IMR-90 (cell line): ENCODE results near the gene LRRC42. TPM values are rescaled to one million over a fixed set of nuclear protein-coding genes. Genes with fewer than 3 reads are reported as not detected.

Source experiments
- ATAC-seq: fragments of 200-7000 bp; cut with Tn5 transposase; 2 replicates; pipeline ENCODE4 v1.9.1; 2020; ENCODE audit warnings: low read depth, mild to moderate bottlenecking, moderate library complexity
- BruUV-seq: library from RNA; stranded (reverse); fragments of 400-500 nt; replicated peaks from 2 replicates; lab custom pipeline; 2021; lab: Mats Ljungman, UMichigan
- CTCF ChIA-PET: fragments of 300-600 bp; formaldehyde crosslinking; extraction: SDS; loops from one replicate; lab custom pipeline; 2021; ENCODE audit warnings: antibody characterized with exemption; lab: Yijun Ruan, JAX
- POLR2A ChIA-PET: fragments of 300-600 bp; sonication (Branson Sonifier 250); formaldehyde crosslinking; loops from one replicate; lab custom pipeline; 2022; ENCODE audit warnings: antibody characterized with exemption; ENCODE audit not compliant: unreplicated experiment; lab: Charles Lee
- DNase-seq: peaks from one replicate; pipeline ENCODE4 v3.0.0; 2013
- H2AFZ ChIP-seq: replicated peaks from 2 replicates; pipeline ENCODE3; 2013; ENCODE audit warnings: low read length, mild to moderate bottlenecking; ENCODE audit not compliant: poor library complexity
- H2AK5ac ChIP-seq: 2 replicates; pipeline ENCODE4 v1.6.1; 2013; ENCODE audit warnings: low read depth, low read length, inconsistent platforms
- H2AK9ac ChIP-seq: replicated peaks from 2 replicates; pipeline ENCODE3; 2013; ENCODE audit warnings: mild to moderate bottlenecking, low read depth, low read length, moderate library complexity; ENCODE audit not compliant: poor library complexity
- H2BK120ac ChIP-seq: 2 replicates; pipeline ENCODE4 v1.6.1; 2013; ENCODE audit warnings: low read depth, low read length, inconsistent platforms
- H2BK15ac ChIP-seq: 3 replicates; pipeline ENCODE4 v1.6.1; 2013; ENCODE audit warnings: low read depth, low read length, inconsistent platforms
- H2BK20ac ChIP-seq: 2 replicates; pipeline ENCODE4 v1.6.1; 2013; ENCODE audit warnings: low read depth, mild to moderate bottlenecking, inconsistent platforms, low read length, moderate library complexity
- H2BK5ac ChIP-seq: 2 replicates; pipeline ENCODE4 v1.6.1; 2013; ENCODE audit warnings: mild to moderate bottlenecking, low read depth, low read length, inconsistent platforms; ENCODE audit not compliant: poor library complexity, severe bottlenecking
- H3K14ac ChIP-seq: replicated peaks from 2 replicates; pipeline ENCODE4 v1.6.1; 2013; ENCODE audit warnings: low read depth, low read length, inconsistent platforms
- H3K18ac ChIP-seq: 2 replicates; pipeline ENCODE4 v1.6.1; 2013; ENCODE audit warnings: low read depth, low read length, control low read depth
- H3K23ac ChIP-seq: 2 replicates; pipeline ENCODE4 v1.6.1; 2013; ENCODE audit warnings: low read depth, low read length, inconsistent platforms
- H3K27ac ChIP-seq: 2 replicates; pipeline ENCODE4 v1.5.1; 2013; ENCODE audit warnings: mild to moderate bottlenecking, control low read depth, low read length; ENCODE audit not compliant: insufficient read depth
- H3K27me3 ChIP-seq: 2 replicates; pipeline ENCODE4 v1.6.1; 2013; ENCODE audit warnings: low read length; ENCODE audit not compliant: control insufficient read depth, insufficient read depth
- H3K36me3 ChIP-seq: 2 replicates; pipeline ENCODE4 v1.6.1; 2013; ENCODE audit warnings: low read length, mixed read lengths; ENCODE audit not compliant: control insufficient read depth, insufficient read depth
- H3K4ac ChIP-seq: 2 replicates; pipeline ENCODE4 v1.6.1; 2013; ENCODE audit warnings: low read depth, low read length, inconsistent platforms
- H3K4me1 ChIP-seq: 2 replicates; pipeline ENCODE4 v1.6.1; 2013; ENCODE audit warnings: low read length, mixed read lengths; ENCODE audit not compliant: control insufficient read depth, insufficient read depth
- H3K4me2 ChIP-seq: 2 replicates; pipeline ENCODE4 v1.6.1; 2013; ENCODE audit warnings: low read depth, mild to moderate bottlenecking, control low read depth, low read length, moderate library complexity
- H3K4me3 ChIP-seq: 2 replicates; pipeline ENCODE4 v1.5.1; 2013; ENCODE audit warnings: low read depth, mild to moderate bottlenecking, control low read depth, low read length, moderate library complexity; ENCODE audit not compliant: insufficient read depth
- H3K56ac ChIP-seq: 2 replicates; pipeline ENCODE4 v1.6.1; 2013; ENCODE audit warnings: low read length, inconsistent platforms; ENCODE audit not compliant: insufficient read depth; ENCODE audit errors: extremely low read depth
- H3K79me1 ChIP-seq, 2 experiments: 2 replicates each; pipeline ENCODE4 v1.6.1; 2013; ENCODE audit warnings: low read length in 2 of 2, inconsistent platforms in 1 of 2, low read depth in 1 of 2
- H3K9ac ChIP-seq: 2 replicates; pipeline ENCODE4 v1.6.1; 2013; ENCODE audit warnings: low read depth, low read length, control low read depth
- H3K9me1 ChIP-seq: 2 replicates; pipeline ENCODE4 v1.6.1; 2013; ENCODE audit warnings: low read length, inconsistent platforms; ENCODE audit not compliant: insufficient read depth
- H3K9me3 ChIP-seq: 2 replicates; pipeline ENCODE4 v1.6.1; 2013; ENCODE audit warnings: low read length; ENCODE audit not compliant: control insufficient read depth, insufficient read depth
- H4K20me1 ChIP-seq: 2 replicates; pipeline ENCODE4 v1.6.1; 2013; ENCODE audit warnings: low read length, inconsistent platforms; ENCODE audit not compliant: insufficient read depth
- H4K5ac ChIP-seq: 2 replicates; pipeline ENCODE4 v1.6.1; 2013; ENCODE audit warnings: mild to moderate bottlenecking, low read depth, low read length, control low read depth
- H4K8ac ChIP-seq, 2 experiments: 2 replicates each; pipeline ENCODE4 v1.6.1; 2013; ENCODE audit warnings: low read depth in 2 of 2, low read length in 2 of 2, control low read depth in 1 of 2, inconsistent platforms in 1 of 2
- H4K91ac ChIP-seq: 2 replicates; pipeline ENCODE4 v1.6.1; 2013; ENCODE audit warnings: low read depth, low read length, inconsistent platforms; ENCODE audit not compliant: insufficient read depth
- BHLHE40 ChIP-seq: fragments of 150-350 bp; IDR thresholded peaks from 2 replicates; pipeline ENCODE4 v1.6.1; 2016; ENCODE audit warnings: mild to moderate bottlenecking, low read depth, low read length
- CHD1 ChIP-seq: IDR thresholded peaks from 2 replicates; pipeline ENCODE4 v1.6.1; 2012; ENCODE audit warnings: low read depth, low read length, improper control_type of control experiment
- CTCF ChIP-seq: conservative IDR thresholded peaks from 2 replicates; pipeline ENCODE4 v1.5.1; 2012; ENCODE audit warnings: mild to moderate bottlenecking, low read depth, low read length, improper control_type of control experiment
- FOS ChIP-seq: fragments of 150-350 bp; IDR thresholded peaks from 2 replicates; pipeline ENCODE4 v1.6.1; 2016; ENCODE audit warnings: low read depth, low read length
- MAZ ChIP-seq: IDR thresholded peaks from 2 replicates; pipeline ENCODE4 v1.6.1; 2012; ENCODE audit warnings: low read depth, mild to moderate bottlenecking, low read length, improper control_type of control experiment, moderate library complexity, borderline replicate concordance
- MXI1 ChIP-seq: IDR thresholded peaks from 2 replicates; pipeline ENCODE4 v1.6.1; 2012; ENCODE audit warnings: low read depth, mild to moderate bottlenecking, low read length, moderate library complexity, borderline replicate concordance
- POLR2A ChIP-seq: IDR thresholded peaks from 2 replicates; pipeline ENCODE4 v1.6.1; 2012; ENCODE audit warnings: mild to moderate bottlenecking, low read depth, low read length
- RCOR1 ChIP-seq: IDR thresholded peaks from 2 replicates; pipeline ENCODE4 v1.6.1; 2012; ENCODE audit warnings: mild to moderate bottlenecking, low read length, improper control_type of control experiment; ENCODE audit not compliant: insufficient replicate concordance
- RFX5 ChIP-seq: IDR thresholded peaks from 2 replicates; pipeline ENCODE4 v1.8.0; 2012; ENCODE audit warnings: low read depth, mild to moderate bottlenecking, low read length, moderate library complexity
- SMC3 ChIP-seq: fragments of 150-350 bp; IDR thresholded peaks from 2 replicates; pipeline ENCODE4 v1.6.1; 2016; ENCODE audit warnings: low read depth, mild to moderate bottlenecking, antibody characterized with exemption, low read length, moderate library complexity
- WGBS, 2 experiments: methylation state at CpG; one replicate each; pipeline versions ENCODE4 v1.1.5 to v1.1.7; 2013; ENCODE audit warnings: missing lambda C conversion rate in 2 of 2; ENCODE audit not compliant: insufficient read length in 1 of 2; ENCODE audit errors: extremely low coverage in 2 of 2; 5-methylcytosine and 5-hydroxymethylcytosine counted together
- dilution Hi-C: fragments of 300-500 bp; cut with HindIII; formaldehyde crosslinking; loops from one replicate; pipeline ENCODE4 v1.14.3; 2018; ENCODE audit warnings: low sequenced_read_pairs; ENCODE audit not compliant: unreplicated experiment
- in situ Hi-C: fragments of 300-500 bp; cut with MboI; formaldehyde crosslinking; loops from 3 replicates; pipeline ENCODE4 v1.14.3; 2019; ENCODE audit warnings: low sequenced_read_pairs, inconsistent platforms, mixed read lengths
- intact Hi-C: fragments of 100-400 bp; cut with micrococcal nuclease; formaldehyde crosslinking; loops from 2 replicates; pipeline ENCODE4 v1.10.0; 2022
- polyA plus RNA-seq, 3 experiments: library from polyadenylated mRNA; depleted of rRNA; stranded (reverse); fragments of >200 nt; gene quantifications; 2 replicates each; pipeline ENCODE4 v1.2.3, GENCODE V29; 2012; ENCODE audit warnings: low replicate concordance in 1 of 3
- total RNA-seq: library from RNA; depleted of rRNA; stranded (reverse); fragments of >200 nt; gene quantifications from 2 replicates; pipeline ENCODE4 v1.2.3, GENCODE V29; 2012

Gene LRRC42
- total and polyA plus RNA-seq, 2 of the 4 experiments (the other 2 are of a cell fraction) = 39.9 to 47.5 TPM

- in situ Hi-C loops (loop anchor here (5.0 kb wide), 1 partner anchor 63 kb away; no protein-coding TSS in a partner anchor), intact Hi-C loops (loop anchor here (2.0 to 5.0 kb wide), 3 partner anchors 57 to 458 kb away; partner anchors contain the start of gene YIPF1)
Measured at GRCh38 chr1:53945433-53946251, 508 bp upstream of the LRRC42 start, which contains the start of gene IFT25. TSS of gene IFT25 (minus strand) at chr1:53945699. CDS start at chr1:53940082, 5,617 bp downstream.

More at GRCh38 chr1:53945433-53946251, 508 bp upstream of the LRRC42 start, which contains the start of gene IFT25:
- peak within 1 kb of the TSS; percentile 85 for H2AK5ac ChIP-seq
- H3K23ac ChIP-seq = peak within 1 kb of the TSS; percentile 93
- peak within 1 kb of the TSS; percentile 98 for H3K27ac ChIP-seq
- peak within 1 kb of the TSS; percentile 100 for H3K4me3 ChIP-seq
- dilution Hi-C loops = no loop called here
- peaks cover 45 to 69% of the 10 kb centered on the region in 2 experiments for H3K79me1 ChIP-seq
- H4K91ac ChIP-seq = peak within 1 kb of the TSS; percentile 80
- ATAC-seq (peak; percentile 89), DNase-seq (peak; percentile 93)
- no peaks in the 10 kb centered on the region for H3K27me3 ChIP-seq
- H3K9ac ChIP-seq = peak within 1 kb of the TSS; percentile 97
- H4K5ac ChIP-seq = peak within 1 kb of the TSS; percentile 96
- no peaks in the 10 kb centered on the region for H3K36me3 ChIP-seq
- H3K4me1 ChIP-seq = peaks cover 10% of the 10 kb centered on the region
- peak within 1 kb of the TSS; percentile 98 for H2AFZ ChIP-seq
- ChIA-PET POLR2A (interaction anchor here (0.6 to 1.2 kb wide), 4 partner anchors 22 to 429 kb away, joined by 3 to 9 read pairs (median 4); partner anchors contain the start of genes TCEANC2, TMEM59 and YIPF1), CTCF (interaction anchor here (0.6 to 2.3 kb wide), 5 partner anchors 11 to 76 kb away, joined by 3 to 7 read pairs (median 3); no protein-coding TSS in a partner anchor)
- peak within 1 kb of the TSS; percentile 99 for H3K4me2 ChIP-seq
- H3K4ac ChIP-seq = peak within 1 kb of the TSS; percentile 92
- peak within 1 kb of the TSS; percentile 97 for H3K14ac ChIP-seq
- no peak for TF ChIP-seq BHLHE40
- no peak for TF ChIP-seq CHD1
- no peak for TF ChIP-seq FOS
- no peak for TF ChIP-seq RFX5
- TF ChIP-seq MXI1 = peak; percentile 64; the same call in 1 of the 2 replicates
- TF ChIP-seq MAZ = peak; percentile 21; the same call in 1 of the 2 replicates
- TF ChIP-seq SMC3 = no peak
- peak; percentile 47 for TF ChIP-seq POLR2A
- no peak for TF ChIP-seq CTCF
- TF ChIP-seq RCOR1 = no peak
- peak within 1 kb of the TSS; percentile 91 for H3K18ac ChIP-seq
- H2BK20ac ChIP-seq = no peak within 1 kb of the TSS; the same call in 1 of the 2 replicates
- peak within 1 kb of the TSS; percentile 48; the same call in 1 of the 3 replicates for H2BK15ac ChIP-seq
- peaks cover 11% of the 10 kb centered on the region for H3K9me1 ChIP-seq
- H3K56ac ChIP-seq = peak within 1 kb of the TSS; percentile 55
- no TSS peak for BruUV-seq
- H2BK120ac ChIP-seq = peak within 1 kb of the TSS; percentile 72; the same call in 1 of the 2 replicates
- WGBS, 2 experiments = 2% methylated on average over 36 of the region's 90 CpGs; no CpG with 5 or more reads in 1 of the 2 experiments
- no peaks in the 10 kb centered on the region for H3K9me3 ChIP-seq
- peaks cover 29% of the 10 kb centered on the region; the same call in 1 of the 2 replicates for H4K20me1 ChIP-seq
- H2AK9ac ChIP-seq = peak within 1 kb of the TSS; percentile 96
- peak within 1 kb of the TSS; percentile 96 for H2BK5ac ChIP-seq
- H4K8ac ChIP-seq = peak within 1 kb of the TSS; percentile 85 to 86
